Erythroblast (primary cell): ENCODE data around the gene AFF3.

Source experiments
- GATA1 ChIP-seq: IDR thresholded peaks from 2 replicates; pipeline ENCODE4 v1.6.1; 2011; ENCODE audit warnings: low read depth, mild to moderate bottlenecking, control low read depth, low read length, moderate library complexity
- POLR2A ChIP-seq: IDR thresholded peaks from 2 replicates; pipeline ENCODE4 v1.6.1; 2011; ENCODE audit warnings: mild to moderate bottlenecking, low read length

- TF ChIP-seq POLR2A, result no peak
- no peak for TF ChIP-seq GATA1
These were observed 108.0 kb downstream of the AFF3 start for GRCh38 chr2:100034431-100034830.
